Stimulated activated CD4-positive, alpha-beta T cell treated with anti-CD3 and anti-CD28 coated beads, TNF-alpha, amount 100 ng/mL, for 4 hours (primary cell): Measurements from ENCODE around the gene TPPP3.
"Not testable (repeated sequence)": the region's sequence is repeated elsewhere in the genome, so short reads cannot be mapped to it uniquely, and the experiment has no call there.

ENCODE experiments used
- DNase-seq, 3 experiments: peaks; one replicate each; pipeline ENCODE4 v3.0.0-alpha.2; 2020; ENCODE audit warnings: low read depth in 3 of 3

TPPP3 gene

DNA sequence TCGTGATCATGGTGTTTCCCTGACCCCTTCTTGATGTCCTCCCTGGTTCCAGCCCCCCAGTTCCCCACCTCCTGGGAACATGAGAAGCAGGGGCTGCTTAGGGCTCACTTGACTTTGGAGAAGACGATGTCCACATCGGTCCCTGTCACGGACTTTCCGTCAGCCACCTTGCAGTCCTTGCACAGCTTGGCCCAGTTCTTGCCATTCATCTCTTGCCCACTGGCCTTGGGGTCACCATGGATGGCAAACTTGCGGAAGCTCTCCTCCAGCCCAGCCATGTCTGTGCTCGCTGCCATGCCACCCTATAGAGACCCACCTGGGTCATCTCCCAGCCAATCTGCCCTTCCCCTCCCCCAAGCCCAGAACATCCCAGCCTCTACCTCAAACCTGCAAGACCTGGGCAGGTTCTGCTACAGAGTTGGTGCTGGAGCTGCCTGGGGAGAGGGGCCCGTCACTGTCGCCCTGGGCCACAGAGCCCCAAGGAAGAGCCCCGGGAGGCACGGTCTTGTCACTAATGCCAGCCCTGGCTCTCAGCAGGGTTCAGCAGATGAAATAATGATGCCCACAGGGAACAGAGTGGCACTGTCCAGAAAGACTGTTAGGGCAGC is 2.4 kb downstream of the TPPP3 start:
- DNase-seq = no peak

- no peak for DNase-seq
These were observed 3.1 kb downstream of the TPPP3 start for GRCh38 chr16:67389911-67390815.

GRCh38 chr16:67388591-67388990 is 4.7 kb downstream of the TPPP3 start:
- no peak for DNase-seq

- DNase-seq = no peak
These were observed 5.1 kb downstream of the TPPP3 start for GRCh38 chr16:67388191-67388590.

GRCh38 chr16:67387479-67388079 is 5.7 kb downstream of the TPPP3 start:
- DNase-seq = no peak

- no peak for DNase-seq
These were observed 6.3 kb downstream of the TPPP3 start for GRCh38 chr16:67386861-67387455.

- no peak for DNase-seq
These were observed 8.4 kb downstream of the TPPP3 start for GRCh38 chr16:67384778-67385510.

- no peak for DNase-seq
These were observed 10.0 kb downstream of the TPPP3 start for GRCh38 chr16:67383284-67383683.

DNA sequence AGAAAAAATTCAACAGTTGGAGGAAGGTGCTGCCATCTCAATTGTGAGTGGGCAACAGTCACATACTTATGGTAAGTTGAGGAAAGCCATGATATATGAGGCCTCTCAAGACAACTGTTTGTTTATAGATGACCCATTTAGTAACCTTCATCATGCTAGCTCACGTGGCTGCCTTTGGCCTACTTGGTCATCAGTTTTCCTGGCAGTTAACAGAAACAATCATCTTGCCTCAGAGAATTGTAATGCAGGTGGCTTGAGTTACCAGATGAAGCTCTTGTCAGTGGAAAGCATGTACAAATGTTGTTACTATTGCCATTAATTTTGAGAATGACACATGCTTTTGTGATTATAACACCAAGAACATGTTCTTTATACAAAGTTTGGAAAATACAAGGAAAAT is 14.7 kb downstream of the TPPP3 start:
- no peak for DNase-seq

- not testable (repeated sequence) for DNase-seq
These were observed 17.3 kb downstream of the TPPP3 start for GRCh38 chr16:67376012-67376411.

DNA sequence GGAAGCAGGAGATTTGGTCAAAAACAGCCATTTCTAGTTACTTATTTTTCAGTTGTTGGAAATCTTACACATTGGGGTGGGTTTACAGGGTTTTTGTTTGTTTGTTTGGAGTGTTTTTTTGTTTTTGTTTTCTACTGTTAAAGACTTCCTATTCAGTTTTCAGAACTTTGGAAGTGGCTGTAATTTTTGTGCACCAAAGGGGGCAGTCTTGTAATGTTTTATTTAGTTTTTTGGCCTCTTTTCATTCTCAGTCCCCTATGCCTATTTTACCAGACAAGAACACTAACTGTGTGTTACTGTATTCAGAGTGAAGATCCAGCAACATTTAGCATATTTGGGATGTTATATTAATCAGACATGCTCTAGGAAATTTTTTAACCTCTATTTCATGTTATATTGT is 20.6 kb downstream of the TPPP3 start:
- no peak for DNase-seq

GRCh38 chr16:67370661-67371060 is 22.6 kb downstream of the TPPP3 start:
- no peak for DNase-seq

GRCh38 chr16:67364600-67365235 is 28.6 kb downstream of the TPPP3 start:
- DNase-seq = no peak

DNA sequence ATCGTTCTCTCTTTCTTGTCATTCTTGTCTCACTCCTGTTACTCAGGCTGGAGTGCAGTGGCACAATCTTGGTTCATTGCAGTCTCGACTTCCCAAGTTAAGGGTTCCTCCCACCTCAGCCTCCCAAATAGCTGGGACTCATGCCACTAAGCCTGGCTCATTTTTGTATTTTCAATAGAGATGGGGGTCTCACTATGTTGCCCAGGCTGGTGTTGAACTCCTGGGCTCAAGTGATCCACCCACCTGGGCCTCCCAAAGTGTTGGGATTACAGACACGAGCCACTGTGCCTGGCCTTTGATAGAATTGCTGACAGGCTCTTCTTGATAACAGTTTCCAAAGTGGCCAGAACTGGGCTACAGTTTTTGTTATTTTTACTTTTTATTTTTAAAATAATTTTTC is 32.3 kb downstream of the TPPP3 start:
- no peak for DNase-seq

DNA sequence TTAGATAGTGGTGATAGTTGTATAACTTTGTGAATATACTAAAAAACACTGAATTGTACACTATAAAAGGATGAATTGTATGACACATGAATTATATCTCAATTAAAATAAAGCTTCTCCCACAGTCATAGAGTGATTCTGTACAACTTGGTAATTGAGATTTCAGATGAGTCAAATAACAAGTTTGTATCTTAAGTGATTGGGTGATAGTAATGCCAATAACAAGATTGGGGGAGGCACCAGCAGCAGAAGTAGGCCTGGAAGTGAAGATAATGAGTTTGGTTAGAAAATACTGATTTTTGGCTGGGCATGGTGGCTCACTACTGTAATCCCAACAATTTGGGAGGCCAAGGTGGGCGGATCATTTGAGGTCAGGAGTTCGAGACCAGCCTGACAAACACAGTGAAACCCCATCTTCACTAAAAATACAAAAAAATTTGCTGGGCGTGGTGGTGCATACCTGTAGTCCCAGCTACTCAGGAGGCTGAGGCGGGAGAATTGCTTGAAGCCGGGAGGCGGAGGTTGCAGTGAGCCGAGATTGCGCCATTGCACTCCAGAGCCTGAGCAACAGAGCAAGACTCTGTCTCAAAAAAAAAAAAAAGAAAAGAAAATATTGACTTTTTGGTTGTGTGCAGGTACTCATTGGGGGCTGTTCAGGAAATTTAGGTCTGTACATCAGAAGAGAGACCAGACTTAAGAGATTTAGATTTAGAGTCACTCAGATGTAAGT is 33.6 kb downstream of the TPPP3 start:
- DNase-seq = not testable (repeated sequence)

GRCh38 chr16:67357561-67357960 is 35.7 kb downstream of the TPPP3 start:
- DNase-seq = no peak

- no peak for DNase-seq
These were observed 36.9 kb downstream of the TPPP3 start for GRCh38 chr16:67356396-67356795.

DNA sequence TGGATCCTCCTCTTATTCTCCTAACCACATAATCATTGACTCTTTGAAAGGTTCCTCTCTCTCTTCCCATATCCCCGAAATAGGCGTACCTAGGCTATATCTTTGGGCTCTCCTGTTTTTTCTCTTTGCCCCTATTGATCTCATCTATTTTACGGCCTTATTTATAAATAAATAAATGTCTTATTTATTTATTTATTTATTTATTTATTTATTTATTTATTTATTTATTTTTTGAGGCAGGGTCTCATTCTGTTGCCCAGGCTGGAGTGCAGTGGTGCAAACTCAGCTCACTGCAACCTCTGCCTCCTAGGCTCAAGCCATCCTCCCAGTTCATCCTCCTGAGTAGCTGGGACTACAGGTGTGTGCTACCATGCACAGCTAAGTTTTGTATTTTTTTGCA is 40.8 kb downstream of the TPPP3 start:
- not testable (repeated sequence) for DNase-seq

DNA sequence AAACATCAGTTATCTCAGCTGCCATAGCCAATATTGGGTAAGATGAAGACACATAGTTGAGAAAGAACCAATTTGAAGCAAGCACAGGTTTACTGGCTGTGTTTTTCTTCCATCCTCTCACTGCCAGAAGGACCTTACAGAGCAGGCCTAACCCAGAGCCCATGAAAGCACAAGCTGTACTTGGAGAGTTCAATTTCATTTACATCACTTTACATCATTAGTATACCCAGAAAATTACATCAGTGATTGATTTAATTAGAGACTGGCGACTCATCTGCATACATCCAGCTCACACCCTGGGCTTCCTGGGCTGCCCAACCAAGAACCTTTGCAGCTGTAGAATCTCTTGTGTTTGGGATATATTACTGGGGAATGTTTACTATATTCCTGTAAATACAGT is 43.0 kb downstream of the TPPP3 start:
- no peak for DNase-seq

- no peak for DNase-seq
These were observed 44.1 kb downstream of the TPPP3 start for GRCh38 chr16:67349172-67349571.

DNA sequence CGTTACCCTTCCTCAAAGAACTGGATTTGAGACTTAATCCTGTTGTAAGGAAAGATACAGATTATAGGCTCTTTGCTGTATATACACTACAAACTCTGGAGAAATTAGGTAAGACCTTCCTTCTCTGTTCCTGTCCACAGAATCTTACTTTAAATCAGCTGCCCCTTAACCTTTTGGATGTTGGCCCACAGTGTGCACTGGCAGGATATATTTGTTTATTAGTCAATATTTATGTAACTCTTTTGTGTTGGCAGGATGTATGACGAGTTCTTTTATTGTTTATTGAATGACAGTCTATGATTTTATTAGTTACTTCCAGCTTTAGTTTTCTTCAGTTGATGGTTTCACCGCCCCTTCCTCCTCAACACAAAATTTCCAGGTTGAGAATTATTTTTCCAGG is 47.0 kb downstream of the TPPP3 start:
- DNase-seq = no peak
